A549 treated with CpdA at 1 μM for 4 hours (cell line): ENCODE data around the gene ACSL5. TPM values are rescaled to one million over a fixed set of nuclear protein-coding genes. Genes with fewer than 3 reads are reported as not detected.

ENCODE experiments used
- total RNA-seq: library from RNA; stranded (reverse); fragments of 200-300 nt; extraction: Qiagen RNA extraction; gene quantifications from 5 replicates; pipeline ENCODE4 v1.2.3, GENCODE V29; 2022; ENCODE audit warnings: low read depth

The ACSL5 gene, protein sequence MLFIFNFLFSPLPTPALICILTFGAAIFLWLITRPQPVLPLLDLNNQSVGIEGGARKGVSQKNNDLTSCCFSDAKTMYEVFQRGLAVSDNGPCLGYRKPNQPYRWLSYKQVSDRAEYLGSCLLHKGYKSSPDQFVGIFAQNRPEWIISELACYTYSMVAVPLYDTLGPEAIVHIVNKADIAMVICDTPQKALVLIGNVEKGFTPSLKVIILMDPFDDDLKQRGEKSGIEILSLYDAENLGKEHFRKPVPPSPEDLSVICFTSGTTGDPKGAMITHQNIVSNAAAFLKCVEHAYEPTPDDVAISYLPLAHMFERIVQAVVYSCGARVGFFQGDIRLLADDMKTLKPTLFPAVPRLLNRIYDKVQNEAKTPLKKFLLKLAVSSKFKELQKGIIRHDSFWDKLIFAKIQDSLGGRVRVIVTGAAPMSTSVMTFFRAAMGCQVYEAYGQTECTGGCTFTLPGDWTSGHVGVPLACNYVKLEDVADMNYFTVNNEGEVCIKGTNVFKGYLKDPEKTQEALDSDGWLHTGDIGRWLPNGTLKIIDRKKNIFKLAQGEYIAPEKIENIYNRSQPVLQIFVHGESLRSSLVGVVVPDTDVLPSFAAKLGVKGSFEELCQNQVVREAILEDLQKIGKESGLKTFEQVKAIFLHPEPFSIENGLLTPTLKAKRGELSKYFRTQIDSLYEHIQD
- 0.08 to 0.21 TPM (median 0.13 TPM) in 5 replicates for total RNA-seq

GRCh38 chr10:112373912-112374338 lies at the start of gene ACSL5:
Gene ACSL5, plus strand, starts transcription at chr10:112374116. Its CDS starts 20,831 bp downstream, at chr10:112394947.

DNA sequence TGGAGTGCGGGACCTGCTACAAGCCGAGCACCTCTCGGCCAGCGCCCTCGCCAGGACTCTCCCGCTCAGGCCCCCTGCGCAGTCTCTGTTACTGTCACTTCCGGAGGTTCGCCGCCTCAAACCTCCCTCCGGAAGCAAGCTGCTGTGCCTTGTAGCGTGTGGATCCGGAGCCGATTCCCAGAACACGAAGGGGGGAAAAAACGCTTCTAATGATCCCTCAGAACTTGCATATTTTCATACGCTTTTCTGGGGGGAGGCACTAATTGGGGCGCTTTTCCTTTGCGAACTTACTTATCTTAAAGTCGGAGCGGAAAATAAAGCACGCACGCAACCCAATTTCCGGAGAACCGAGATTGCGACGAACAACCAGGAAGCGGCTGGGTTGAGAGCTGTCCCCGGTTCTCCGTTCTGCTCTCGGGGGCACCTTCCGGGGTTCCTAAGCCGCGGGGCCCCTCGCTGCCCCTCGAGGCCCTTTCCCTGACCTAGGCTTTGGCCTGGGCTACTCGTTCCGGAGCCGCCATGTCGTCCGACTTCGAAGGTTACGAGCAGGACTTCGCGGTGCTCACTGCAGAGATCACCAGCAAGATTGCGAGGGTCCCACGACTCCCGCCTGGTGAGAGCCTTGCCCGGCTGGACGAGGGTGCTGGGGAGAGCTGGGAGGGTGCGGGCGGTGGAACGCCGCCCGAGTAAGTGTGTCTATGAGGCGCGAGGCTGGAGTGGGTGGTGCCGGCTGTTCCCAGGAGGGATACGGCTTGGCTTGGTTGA lies 73.1 kb downstream of the ACSL5 start, which contains the start of the genes VTI1A and ZDHHC6:
TSS of gene VTI1A (plus strand) at position 361 of the 765 bp plus-strand sequence. CDS start at position 520, 159 bp downstream.
TSS of gene ZDHHC6 (minus strand) at position 60 of the 765 bp plus-strand sequence. CDS start 1,478 bp downstream, outside the sequence.

Other genes with a start within 250 kb of the ACSL5 start
- 5.9 to 6.9 TPM (median 6.8 TPM) in 5 replicates for gene GPAM, start 190.4 kb upstream of the ACSL5 start, total RNA-seq
- gene TECTB, start 90.7 kb upstream of the ACSL5 start, total RNA-seq, result not detected in 5 replicates
- 28.7 to 34.8 TPM (median 30.7 TPM) in 5 replicates for gene ZDHHC6, start 72.8 kb downstream of the ACSL5 start, total RNA-seq
- 11.6 to 16.1 TPM (median 13.1 TPM) in 5 replicates for gene VTI1A, start 73.1 kb downstream of the ACSL5 start, total RNA-seq